HG02623 (cell line): Measurements from ENCODE around the gene ATXN7L1.
A peak's percentile ranks its signal among the peaks of the same experiment; 100 is the strongest.

Experiments used
- ATAC-seq: cut with Tn5 transposase; IDR thresholded peaks from one replicate; pipeline ENCODE4 v1.9.1; 2021; ENCODE audit warnings: moderate library complexity; ENCODE audit not compliant: unreplicated experiment

ATXN7L1 gene

DNA sequence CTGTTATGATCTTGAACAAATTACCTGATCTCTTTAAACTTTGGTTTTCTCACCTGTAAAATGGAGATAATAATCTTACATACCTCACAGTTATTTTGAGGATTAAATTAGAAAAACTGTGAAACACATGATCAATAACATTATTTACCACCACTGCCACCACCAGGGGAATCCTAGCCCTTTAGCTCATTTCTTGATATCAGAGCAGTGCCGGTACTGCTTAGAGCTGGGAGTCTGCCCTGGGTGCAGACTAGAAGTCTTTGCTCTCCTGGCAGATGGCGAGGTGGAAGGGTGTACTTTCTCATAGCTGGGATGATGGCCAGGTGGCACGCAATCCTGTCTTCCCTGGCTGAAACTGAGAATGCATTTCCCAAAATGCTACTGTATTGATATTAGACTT lies 282.4 kb downstream of the ATXN7L1 start:
- ATAC-seq = no peak

DNA sequence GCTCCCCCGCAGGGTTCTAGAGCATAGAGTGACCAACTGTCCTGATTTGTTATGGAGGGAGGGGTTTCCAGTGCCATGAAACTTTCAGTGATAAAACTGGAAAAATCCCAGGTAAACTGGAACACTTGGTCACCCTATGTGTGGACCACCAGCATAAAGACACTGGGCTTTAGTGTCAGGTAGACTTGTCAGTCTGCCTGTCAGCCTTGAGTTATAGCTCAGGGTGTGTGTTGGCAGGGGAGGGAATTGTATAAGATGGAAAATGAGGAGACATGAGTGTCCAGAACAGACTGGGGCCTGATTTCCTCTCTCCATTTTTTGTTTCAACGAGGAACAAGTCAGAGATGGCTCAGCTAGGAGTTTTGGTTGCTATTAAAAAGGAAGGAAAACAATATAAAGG lies 284.9 kb downstream of the ATXN7L1 start:
- no peak for ATAC-seq

DNA sequence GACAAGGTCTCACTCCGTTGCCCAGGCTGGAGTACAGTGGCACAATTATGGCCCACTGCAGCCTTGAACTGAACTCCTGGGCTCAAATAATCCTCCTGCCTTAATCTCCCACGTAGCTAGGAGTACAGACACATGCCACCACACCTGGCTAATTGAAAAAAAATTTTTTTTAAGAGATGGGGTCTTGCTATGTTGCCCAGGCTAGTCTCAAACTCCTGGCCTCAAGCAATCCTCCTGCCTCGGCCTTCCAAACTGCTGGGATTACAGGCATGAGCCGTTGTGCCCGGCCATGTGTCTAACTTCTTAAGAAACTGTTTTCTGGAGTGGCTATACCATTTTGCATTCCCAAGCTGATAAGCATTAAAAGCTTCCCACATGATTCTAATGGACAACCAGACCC lies 285.6 kb downstream of the ATXN7L1 start:
- no peak for ATAC-seq

DNA sequence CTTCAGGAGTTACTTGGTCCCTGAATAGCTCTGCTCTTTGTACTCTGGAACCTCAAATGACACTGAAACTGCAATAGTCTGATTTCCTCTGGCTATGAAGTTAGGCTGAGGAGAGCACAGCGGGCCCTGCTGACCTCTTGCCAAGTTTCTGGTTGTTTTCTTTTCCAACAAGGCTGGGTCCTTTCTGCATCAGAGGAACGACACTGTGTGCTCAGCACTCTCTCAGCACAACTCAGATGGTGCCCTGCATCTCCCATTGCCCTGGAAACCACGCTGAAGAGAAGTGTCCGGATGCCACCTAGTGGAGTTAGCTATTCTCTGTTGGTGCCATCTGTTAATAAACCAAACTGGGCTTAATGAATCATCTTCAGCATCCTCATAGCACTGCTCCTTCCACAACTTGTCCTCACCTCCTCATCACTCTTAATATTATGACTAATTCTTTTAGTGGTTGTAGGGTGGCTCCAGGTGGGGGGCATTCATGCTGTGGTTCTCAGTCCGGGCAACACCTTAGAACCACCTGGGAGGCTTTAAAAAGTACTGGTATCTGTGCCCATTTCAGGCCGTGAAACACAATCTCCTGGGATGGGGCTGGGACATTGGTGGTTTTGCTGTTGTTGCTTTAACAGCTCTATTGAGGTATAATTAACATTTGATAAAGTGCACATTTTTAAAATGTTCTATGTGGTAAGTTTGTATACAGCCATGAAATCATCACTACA lies 286.9 kb downstream of the ATXN7L1 start:
- peak; percentile 73 for ATAC-seq

DNA sequence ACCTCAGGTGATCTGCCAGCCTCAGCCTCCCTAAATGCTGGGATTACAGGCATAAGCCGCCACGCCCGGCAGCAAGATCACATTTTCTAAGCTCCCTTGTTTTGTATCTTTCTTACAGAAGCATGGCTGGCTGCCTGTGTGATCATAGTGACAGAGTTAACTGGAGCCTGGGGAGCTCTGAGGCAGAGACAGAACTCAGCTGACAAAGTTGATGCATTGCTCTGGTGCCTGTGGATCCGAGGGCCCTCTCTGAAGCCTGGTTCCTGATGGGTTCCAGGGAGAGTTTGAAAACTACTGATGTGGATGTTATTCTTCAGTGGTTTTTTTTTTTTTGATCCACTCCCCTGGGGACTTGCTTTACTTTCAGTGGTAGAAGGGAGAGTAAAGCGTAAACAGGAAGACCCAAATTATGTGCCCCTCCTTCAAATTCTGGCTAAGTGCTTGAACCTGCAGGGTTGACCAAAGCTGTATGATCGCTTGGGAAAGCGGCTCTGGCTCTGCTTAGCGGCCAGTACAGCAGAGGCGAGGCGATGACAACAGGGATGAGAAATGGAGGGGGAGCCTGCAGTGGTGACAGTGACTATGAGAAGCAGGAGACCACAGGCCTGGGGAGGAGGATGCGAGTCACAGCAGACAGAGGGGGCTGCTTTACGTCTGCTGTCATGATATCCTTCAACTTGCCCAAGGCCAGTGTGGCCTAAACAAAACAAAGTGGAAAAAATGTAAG lies 288.3 kb downstream of the ATXN7L1 start:
- ATAC-seq = no peak

DNA sequence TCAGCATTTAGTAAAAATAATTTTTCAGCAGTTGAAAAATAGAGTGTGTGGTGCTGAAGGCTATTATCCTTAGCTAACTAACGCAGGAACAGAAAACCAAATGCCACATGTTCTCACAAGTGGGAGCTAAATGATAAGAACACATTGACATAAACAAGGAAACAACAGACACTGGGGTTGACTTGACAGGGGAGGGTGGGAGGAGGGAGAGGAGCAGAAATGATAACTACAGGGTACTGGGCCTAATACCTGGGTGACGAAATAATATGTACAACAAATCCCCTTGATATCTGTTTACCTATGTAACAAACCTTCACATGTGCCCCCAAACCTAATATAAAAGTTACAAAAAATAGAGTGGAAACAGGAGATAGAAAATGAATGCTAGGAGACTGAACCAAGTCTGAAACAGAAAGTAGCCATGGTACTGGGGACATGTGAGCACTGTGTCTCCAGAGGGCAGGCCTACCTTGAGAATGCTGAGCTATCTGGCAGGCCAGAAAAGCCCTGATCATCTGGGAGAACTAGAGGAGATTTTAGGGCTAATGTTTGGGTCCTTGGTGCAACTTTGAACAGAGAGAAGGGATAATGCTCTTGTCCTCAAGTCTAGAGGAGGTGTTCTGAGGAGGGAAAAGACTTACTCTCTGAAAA lies 290.4 kb downstream of the ATXN7L1 start:
- ATAC-seq = no peak

DNA sequence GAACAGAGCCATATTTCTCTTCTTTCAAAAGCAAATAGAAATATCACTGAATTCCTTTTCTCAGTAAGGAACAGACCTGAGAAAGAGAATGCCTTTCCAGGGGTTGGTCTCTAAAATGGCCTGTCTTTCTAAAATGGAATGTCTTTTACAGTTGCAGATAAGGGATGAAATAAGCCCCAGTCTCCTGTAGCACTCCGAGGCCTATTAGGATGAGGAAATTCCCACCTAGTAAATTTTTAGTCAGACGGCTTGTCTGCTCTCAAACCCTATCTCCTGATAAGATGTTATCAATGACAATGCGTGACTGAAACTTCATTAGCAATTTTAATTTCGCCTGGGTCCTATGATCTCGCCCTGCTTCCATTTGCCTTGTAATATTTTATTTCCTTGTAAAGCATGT lies 292.2 kb downstream of the ATXN7L1 start:
- ATAC-seq = no peak

DNA sequence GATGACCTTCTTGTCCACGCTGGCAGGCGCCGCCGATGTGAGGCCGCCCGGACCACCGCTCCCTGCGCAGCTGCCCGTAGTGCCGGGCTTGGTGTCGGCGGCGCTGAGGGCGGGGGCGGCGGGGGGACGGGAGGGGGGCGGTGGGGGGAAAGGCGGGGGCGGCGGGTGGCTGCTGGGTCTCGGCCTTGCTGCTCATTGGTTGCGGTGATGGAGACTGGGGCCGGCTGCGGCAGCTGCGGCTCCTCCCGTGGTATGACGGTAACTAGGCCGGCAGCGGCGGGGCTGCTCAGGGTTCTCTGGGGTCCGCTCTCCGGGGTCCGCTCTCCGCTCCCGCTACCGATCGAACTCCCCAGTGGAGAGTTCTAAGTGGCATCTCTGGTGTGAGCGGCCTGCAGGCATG lies 293.3 kb downstream of the ATXN7L1 start:
- no peak for ATAC-seq

DNA sequence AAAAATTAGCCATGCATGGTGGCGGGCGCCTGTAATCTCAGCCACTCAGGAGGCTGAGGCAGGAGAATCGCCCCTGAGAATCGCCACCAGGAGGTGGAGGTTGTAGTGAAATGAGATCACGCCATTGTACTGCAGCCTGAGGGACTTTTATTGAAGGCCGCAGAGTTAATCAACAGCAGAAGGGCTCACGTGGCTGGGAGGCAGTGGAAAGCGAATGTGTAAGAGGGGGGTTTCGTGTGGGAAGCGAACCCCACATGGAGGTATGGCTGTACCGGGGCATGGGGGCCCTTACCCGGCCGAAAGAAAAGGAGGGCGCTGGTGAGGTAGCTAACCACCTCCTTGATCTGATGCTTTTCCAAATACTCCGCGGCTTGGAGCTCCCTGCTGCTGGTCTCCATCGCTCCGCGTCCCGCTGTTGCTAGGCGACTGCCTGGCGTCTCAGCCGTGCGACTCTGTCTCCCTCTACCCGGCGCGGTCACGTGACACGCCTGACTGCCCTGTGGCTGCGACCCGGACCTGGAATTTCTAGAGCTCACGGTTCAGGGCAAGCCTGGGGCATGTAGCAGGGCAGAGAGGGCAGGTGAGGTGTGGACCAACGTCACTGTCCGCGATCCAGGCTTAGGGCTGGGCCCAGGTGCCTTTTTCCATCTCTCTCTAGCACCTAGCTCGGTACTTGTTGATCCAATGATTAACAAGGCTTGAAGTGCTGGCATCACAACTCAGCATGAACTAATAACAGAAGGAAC lies 295.2 kb downstream of the ATXN7L1 start, which contains the start of gene EFCAB10:
Gene EFCAB10 (minus strand): TSS at position 428 of the 746 bp plus-strand sequence. CDS start 30 bp downstream, at position 398.
- peak; percentile 54 for ATAC-seq

DNA sequence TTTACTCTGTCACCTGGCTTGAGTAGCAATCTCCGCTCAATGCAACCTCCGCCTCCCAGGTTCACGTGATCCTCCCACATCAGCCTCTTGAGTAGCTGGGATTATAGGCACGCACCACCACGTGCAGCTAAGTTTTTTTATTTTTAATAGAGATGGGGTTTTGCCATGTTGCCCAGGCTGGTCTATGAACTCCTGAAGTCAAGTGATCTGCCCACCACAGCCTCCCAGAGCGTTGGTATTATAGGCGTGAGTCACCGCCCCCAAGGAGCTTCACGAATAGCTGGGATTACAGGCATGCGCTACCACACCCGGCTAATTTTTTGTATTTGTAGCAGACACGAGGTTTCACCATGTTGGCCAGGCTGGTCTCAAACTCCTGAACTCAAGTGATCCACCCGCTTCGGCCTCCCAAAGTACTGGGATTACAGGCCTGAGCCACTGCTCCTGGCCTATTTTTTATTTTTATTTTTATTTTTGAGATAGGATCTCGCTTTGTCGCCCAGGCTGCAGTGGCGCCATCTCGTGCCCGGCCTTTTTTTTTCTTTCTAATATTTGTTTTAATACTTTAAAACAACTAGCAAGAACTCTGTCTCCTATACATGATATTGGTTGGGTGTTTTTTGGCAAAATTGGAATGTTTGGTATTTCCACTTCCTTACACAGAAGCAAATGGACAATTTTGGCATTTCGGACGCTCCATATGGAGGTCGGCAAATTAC lies 296.2 kb downstream of the ATXN7L1 start:
- no peak for ATAC-seq

DNA sequence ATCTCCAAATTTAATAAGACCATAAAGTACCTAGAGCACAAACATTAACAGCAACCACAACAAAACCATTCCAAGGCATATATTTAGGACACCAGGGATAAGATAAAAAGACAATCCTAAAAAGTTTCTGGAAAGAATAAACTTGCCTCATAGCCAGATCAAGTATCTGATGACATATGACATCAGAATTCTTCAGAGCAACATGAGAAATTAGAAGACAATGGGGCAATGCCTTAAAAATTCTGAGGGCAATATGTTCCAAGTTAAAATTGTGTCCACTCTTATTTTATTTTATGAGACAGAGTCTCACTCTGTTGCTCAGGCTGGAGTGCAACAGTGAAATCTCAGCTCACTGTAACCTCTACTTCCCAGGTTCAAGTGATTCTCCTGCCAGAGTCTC lies 297.9 kb downstream of the ATXN7L1 start:
- no peak for ATAC-seq

DNA sequence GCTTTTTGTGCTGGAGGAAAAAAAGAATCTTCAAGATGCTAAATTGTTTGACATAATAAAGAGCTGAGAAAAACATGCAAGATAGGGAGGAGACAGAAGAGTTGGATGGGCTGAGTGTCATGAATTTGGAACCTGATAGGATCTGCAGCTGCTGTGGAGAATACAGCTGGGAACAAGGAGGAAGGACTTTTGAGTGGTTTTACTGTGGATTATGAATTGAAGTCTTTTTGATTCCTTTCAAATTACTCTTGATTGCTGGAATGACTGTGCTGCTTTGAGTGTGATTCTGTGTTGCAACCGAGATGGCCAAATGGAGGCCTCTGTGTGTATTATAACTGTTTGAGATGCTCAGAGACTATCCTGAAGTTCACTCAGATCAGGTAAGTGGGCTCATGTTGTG lies 299.1 kb downstream of the ATXN7L1 start:
- no peak for ATAC-seq

DNA sequence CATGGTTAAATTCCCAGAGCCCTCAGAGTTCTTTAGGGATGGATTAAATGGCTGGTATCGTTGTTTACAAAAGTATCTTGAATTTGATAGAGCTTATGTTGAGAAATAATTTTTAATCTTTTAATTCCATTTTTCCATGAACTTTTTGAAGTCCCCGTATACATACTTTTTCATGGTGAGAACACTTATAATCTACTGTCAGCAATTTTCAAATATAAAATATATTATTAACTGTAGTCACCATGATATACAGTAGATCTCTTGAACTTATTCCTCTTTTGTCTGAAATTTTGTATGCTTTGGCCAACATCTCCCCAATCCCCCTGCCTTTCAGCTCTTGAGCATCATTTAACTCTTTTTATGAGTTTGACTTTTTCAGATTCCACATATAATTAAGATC lies 304.5 kb downstream of the ATXN7L1 start:
- no peak for ATAC-seq

DNA sequence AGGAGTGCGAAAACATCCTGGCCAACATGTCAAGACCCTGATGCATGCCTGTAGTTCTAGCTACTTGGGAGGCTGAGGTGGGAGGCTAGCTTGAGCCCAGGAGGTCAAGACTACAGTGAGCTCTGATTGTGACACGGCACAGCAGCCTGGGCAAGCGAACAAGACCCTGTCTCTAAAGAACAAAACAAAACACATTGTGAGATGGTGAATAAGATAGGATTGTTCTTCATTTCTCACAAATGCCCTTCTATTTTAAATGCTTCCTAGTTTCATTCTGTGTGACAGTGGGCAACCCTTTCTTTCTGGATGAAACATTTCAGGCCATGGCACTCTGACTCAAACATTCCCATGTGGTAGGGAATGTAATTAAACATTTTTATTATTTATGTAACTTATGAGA lies 308.6 kb downstream of the ATXN7L1 start:
- ATAC-seq = no peak

DNA sequence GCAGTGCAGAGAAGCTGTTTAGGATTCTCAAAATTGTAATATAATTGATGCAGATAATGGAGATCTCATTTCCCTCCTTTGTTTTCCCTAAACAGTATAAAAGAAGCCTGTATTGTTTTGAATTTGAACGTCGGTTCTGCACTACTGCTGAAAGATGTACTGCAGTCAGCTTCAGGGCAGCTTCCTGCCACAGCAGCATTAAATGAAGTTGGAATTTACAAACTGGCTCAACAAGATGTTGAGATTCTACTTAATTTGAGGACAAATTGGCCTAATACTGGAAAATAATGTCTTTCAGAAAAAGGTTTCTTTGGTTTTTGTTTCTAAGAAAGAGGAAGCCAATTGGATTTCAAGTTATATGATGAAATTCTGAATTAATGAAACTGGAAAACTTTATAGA lies 309.4 kb downstream of the ATXN7L1 start:
- ATAC-seq = no peak

DNA sequence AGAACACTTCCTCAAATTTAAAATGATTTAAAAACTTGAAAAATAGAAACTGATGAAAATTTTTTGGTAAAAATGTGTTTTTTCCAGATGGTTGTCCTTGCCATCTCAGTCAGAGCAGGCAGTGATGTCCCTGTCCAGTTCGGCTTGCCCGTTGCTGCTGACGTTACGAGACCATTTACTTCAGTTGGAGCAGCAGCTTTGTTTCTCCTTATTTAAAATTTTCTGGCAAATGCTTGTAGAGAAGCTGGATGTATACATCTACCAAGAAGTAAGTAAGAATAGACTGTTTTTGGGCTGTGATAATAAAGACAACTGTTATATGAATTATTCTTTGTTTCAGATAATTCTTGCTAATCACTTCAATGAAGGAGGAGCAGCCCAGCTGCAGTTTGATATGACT lies 311.2 kb downstream of the ATXN7L1 start:
- ATAC-seq = no peak

DNA sequence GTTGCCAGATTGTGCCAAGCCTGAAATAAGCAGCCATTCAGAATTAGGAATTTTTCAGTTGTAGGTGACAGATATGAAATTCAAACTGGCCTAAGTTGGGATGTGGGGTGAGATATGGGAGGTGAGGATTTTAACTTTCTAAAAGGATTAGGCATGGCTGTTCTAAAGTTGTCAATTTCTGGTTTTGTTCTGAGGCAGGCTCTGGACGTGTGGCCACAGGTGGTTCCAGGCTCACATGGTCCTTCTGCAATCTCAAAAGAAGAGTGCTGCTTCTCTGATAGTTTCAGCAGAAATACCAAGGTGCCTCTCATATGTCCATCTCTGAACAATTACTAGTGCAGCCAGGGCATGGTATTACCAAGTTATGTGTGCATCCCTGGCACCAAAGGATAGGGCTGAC lies 316.5 kb downstream of the ATXN7L1 start:
- no peak for ATAC-seq
